Activated T-helper 17 cell treated with anti-CD3 and anti-CD28 coated beads, Interleukin-2, amount 50 U/mL, for 72 hours (primary cell): ENCODE data around the gene PGAP3. TPM values are rescaled to one million over a fixed set of nuclear protein-coding genes. Genes with fewer than 3 reads are reported as not detected.
"Not testable (repeated sequence)": the region's sequence is repeated elsewhere in the genome, so short reads cannot be mapped to it uniquely, and the experiment has no call there.

Experiments used
- ATAC-seq: fragments of 150-1000 bp; cut with Tn5 transposase; replicated peaks from 2 replicates; pipeline ENCODE4 v1.10.0; 2021; ENCODE audit warnings: mild to moderate bottlenecking, moderate library complexity
- H3K27ac Mint-ChIP-seq: one replicate; pipeline ENCODE4 v1.8.0; 2022; ENCODE audit warnings: mixed read lengths
- H3K27me3 Mint-ChIP-seq: one replicate; pipeline ENCODE4 v1.8.0; 2022; ENCODE audit warnings: mixed read lengths
- H3K36me3 Mint-ChIP-seq: one replicate; pipeline ENCODE4 v1.8.0; 2022; ENCODE audit warnings: low read depth, mild to moderate bottlenecking, mixed read lengths
- H3K4me1 Mint-ChIP-seq: one replicate; pipeline ENCODE4 v1.8.0; 2022; ENCODE audit warnings: mixed read lengths
- H3K4me3 Mint-ChIP-seq: one replicate; pipeline ENCODE4 v1.8.0; 2022; ENCODE audit warnings: mild to moderate bottlenecking, mixed read lengths
- H3K9me3 Mint-ChIP-seq: one replicate; pipeline ENCODE4 v1.8.0; 2022; ENCODE audit warnings: mixed read lengths
- total RNA-seq, 2 donors: library from RNA; stranded (reverse); gene quantifications; one replicate each; pipeline ENCODE4 v1.2.3, GENCODE V29; 2022

The PGAP3 gene
- total RNA-seq, 2 donors from 2014 or later = 5.9 to 14.8 TPM

DNA sequence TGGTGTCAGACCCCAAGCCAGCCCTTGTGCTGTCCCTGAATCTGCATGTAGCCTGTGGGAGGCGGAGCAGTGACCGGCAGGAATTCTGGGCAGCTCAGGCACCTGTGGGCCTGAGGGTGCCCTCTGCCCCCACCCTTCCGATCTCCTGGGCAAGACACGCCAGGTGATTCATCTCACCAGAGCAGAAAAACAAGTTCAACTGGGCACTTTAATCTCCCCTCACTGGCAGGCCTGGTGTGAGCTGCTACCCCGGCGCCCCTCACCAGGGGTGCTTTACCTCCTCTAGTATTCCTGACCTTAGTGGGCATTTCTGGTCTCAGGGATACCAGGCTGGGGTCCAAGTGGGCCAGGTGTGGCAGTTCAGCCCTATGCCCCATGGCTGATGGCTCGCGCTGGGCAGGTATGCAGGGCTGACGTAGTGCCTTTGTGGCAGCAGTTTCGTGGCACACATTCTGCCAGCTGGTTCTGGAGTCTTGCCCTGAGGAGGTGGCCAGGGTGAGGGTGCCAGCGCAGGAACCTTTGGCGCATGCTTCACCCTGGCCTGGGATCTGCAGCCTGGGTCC lies 18.0 kb upstream of the PGAP3 start:
- H3K27me3 Mint-ChIP-seq = peaks cover 10% of the 10 kb centered on the region
- H3K36me3 Mint-ChIP-seq = no peaks in the 10 kb centered on the region
- peaks cover 12% of the 10 kb centered on the region for H3K4me1 Mint-ChIP-seq
- H3K4me3 Mint-ChIP-seq = no peak overlapping the region
- no peak for ATAC-seq
- H3K9me3 Mint-ChIP-seq = no peaks in the 10 kb centered on the region
- no peak overlapping the region for H3K27ac Mint-ChIP-seq

GRCh38 chr17:39704821-39705551 lies 17.1 kb upstream of the PGAP3 start:
- H3K4me3 Mint-ChIP-seq = no peak overlapping the region

DNA sequence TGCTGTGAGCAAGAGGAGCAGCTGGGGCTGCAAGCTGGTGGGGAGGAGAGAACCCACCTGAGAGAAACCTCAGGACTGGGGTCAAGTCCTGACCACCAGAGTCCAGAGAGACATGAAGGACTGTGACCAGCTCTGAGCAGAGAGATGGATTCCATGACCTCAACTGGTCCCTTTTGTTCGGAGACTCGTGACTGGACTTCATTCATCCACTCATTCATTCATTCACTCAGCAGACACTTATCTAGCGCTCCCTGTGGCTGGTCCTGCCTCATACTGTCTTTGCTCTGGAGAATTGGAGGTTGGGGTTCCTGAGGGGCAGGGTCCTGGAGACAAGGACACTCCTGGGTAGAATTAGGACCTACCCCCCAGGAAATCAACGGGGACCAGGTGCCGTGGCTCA lies 16.1 kb upstream of the PGAP3 start:
- Mint-ChIP-seq H3K27ac (no peak overlapping the region), H3K36me3 (no peaks in the 10 kb centered on the region), H3K4me1 (peaks cover 12% of the 10 kb centered on the region), H3K27me3 (peaks cover 18% of the 10 kb centered on the region), H3K4me3 (no peak overlapping the region), H3K9me3 (no peaks in the 10 kb centered on the region)
- no peak for ATAC-seq

More at GRCh38 chr17:39704821-39705551, 17.1 kb upstream of the PGAP3 start:
- H3K36me3 Mint-ChIP-seq = no peaks in the 10 kb centered on the region
- no peaks in the 10 kb centered on the region for H3K9me3 Mint-ChIP-seq
- no peak overlapping the region for H3K27ac Mint-ChIP-seq
- no peak for ATAC-seq
- H3K27me3 Mint-ChIP-seq = peaks cover 11% of the 10 kb centered on the region
- peaks cover 12% of the 10 kb centered on the region for H3K4me1 Mint-ChIP-seq

- H3K27me3 Mint-ChIP-seq = peaks cover 20% of the 10 kb centered on the region
- H3K9me3 Mint-ChIP-seq = no peaks in the 10 kb centered on the region
- peaks cover 12% of the 10 kb centered on the region for H3K4me1 Mint-ChIP-seq
- H3K36me3 Mint-ChIP-seq = no peaks in the 10 kb centered on the region
- H3K4me3 Mint-ChIP-seq = no peak overlapping the region
- no peak overlapping the region for H3K27ac Mint-ChIP-seq
- no peak for ATAC-seq
These were observed 15.3 kb upstream of the PGAP3 start for GRCh38 chr17:39702901-39703893.

DNA sequence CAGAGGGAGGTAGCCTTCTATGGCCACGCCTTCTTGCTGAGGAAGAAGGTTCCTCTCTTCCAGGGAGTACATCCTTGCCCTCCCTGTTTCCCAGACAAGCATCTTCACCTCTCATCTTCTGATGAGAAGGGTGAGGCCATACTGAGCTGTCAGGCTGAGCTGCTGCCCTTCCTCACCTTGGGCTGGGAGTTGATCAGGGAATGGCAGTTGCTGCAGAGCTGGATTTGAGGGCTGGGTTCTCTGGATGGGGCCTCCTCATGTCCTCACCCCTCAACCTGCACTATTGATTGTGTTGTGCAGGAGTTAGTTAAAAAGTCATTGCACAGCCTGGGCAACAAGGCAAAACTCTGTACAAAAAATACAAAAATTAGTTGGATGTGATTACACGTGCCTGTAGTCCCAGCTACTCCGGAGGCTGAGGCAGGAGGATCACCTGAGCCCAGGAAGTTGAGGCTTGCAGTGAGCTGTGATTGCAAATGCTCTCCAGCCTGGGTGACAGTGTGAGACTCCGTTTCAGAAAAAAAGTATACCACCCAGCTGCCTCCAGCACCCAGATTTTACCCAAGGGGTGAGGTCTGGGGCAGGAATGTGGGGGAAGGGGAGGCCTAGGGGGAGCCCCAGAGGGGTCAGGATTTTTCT lies 14.0 kb upstream of the PGAP3 start:
- no peak overlapping the region for H3K4me3 Mint-ChIP-seq
- H3K27ac Mint-ChIP-seq = no peak overlapping the region
- H3K36me3 Mint-ChIP-seq = no peaks in the 10 kb centered on the region
- peaks cover 20% of the 10 kb centered on the region for H3K27me3 Mint-ChIP-seq
- H3K4me1 Mint-ChIP-seq = peaks cover 6% of the 10 kb centered on the region
- no peak for ATAC-seq
- no peaks in the 10 kb centered on the region for H3K9me3 Mint-ChIP-seq

GRCh38 chr17:39701012-39701783 lies 13.3 kb upstream of the PGAP3 start:
- Mint-ChIP-seq H3K4me3 (no peak overlapping the region), H3K4me1 (peaks cover 5% of the 10 kb centered on the region), H3K27me3 (peaks cover 20% of the 10 kb centered on the region), H3K36me3 (no peaks in the 10 kb centered on the region), H3K9me3 (no peaks in the 10 kb centered on the region), H3K27ac (no peak overlapping the region)
- no peak for ATAC-seq

DNA sequence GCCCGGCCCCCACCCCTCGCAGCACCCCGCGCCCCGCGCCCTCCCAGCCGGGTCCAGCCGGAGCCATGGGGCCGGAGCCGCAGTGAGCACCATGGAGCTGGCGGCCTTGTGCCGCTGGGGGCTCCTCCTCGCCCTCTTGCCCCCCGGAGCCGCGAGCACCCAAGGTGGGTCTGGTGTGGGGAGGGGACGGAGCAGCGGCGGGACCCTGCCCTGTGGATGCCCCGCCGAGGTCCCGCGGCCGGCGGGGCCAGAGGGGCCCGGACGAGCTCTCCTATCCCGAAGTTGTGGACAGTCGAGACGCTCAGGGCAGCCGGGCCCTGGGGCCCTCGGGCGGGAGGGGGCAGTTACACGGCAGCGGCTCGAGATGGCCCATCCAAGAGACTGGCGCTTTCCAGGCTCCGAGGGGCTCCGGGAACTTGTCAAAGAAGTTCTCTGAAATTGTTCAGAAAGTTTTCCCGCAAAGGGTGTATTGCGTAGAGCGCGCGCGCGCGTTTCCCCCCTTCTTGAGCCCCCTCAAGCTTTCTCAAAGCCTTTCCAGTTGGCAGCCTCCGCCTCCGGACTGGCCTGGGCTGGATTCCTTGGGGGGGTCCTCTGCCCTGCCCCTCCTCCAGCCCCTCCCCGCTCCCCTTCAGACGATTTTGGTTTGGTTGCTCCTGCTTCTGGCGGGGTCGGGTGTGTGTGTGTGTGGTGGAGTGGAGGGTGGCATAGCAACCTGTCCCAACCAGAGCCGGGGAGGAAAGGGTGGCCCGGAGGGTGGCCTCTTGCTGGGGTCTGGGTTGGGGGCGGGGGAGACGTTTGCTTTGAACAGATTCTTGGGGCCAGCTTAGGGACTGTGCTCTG lies 12.5 kb upstream of the PGAP3 start:
- Mint-ChIP-seq H3K4me1 (peaks cover 5% of the 10 kb centered on the region), H3K4me3 (no peak overlapping the region), H3K9me3 (no peaks in the 10 kb centered on the region), H3K27me3 (peaks cover 20% of the 10 kb centered on the region), H3K27ac (no peak overlapping the region), H3K36me3 (no peaks in the 10 kb centered on the region)
- no peak for ATAC-seq

GRCh38 chr17:39699818-39700147 lies 11.9 kb upstream of the PGAP3 start, which contains the start of gene ERBB2:
Gene ERBB2 (plus strand): TSS chr17:39700064. CDS start chr17:39700239, 175 bp downstream.
- H3K4me1 Mint-ChIP-seq = peaks cover 4% of the 10 kb centered on the region
- no peaks in the 10 kb centered on the region for H3K36me3 Mint-ChIP-seq
- no peak within 1 kb of the TSS for H3K27ac Mint-ChIP-seq
- H3K4me3 Mint-ChIP-seq = no peak within 1 kb of the TSS
- ATAC-seq = no peak
- H3K9me3 Mint-ChIP-seq = no peaks in the 10 kb centered on the region
- H3K27me3 Mint-ChIP-seq = peaks cover 20% of the 10 kb centered on the region

DNA sequence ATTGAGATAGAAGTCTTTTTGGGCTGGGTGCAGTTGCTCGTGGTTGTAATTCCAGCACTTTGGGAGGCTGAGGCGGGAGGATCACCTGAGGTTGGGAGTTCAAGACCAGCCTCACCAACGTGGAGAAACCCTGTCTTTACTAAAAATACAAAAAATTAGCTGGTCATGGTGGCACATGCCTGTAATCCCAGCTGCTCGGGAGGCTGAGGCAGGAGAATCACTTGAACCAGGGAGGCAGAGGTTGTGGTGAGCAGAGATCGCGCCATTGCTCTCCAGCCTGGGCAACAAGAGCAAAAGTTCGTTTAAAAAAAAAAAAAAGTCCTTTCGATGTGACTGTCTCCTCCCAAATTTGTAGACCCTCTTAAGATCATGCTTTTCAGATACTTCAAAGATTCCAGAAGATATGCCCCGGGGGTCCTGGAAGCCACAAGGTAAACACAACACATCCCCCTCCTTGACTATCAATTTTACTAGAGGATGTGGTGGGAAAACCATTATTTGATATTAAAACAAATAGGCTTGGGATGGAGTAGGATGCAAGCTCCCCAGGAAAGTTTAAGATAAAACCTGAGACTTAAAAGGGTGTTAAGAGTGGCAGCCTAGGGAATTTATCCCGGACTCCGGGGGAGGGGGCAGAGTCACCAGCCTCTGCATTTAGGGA lies 11.4 kb upstream of the PGAP3 start:
- H3K36me3 Mint-ChIP-seq, H3K4me1 Mint-ChIP-seq, H3K4me3 Mint-ChIP-seq, H3K27ac Mint-ChIP-seq, ATAC-seq, H3K9me3 Mint-ChIP-seq: not testable (repeated sequence)
- peaks cover 20% of the 10 kb centered on the region for H3K27me3 Mint-ChIP-seq

- Mint-ChIP-seq H3K4me3 (no peak overlapping the region), H3K9me3 (no peaks in the 10 kb centered on the region), H3K27ac (no peak overlapping the region), H3K27me3 (peaks cover 20% of the 10 kb centered on the region), H3K4me1 (no peaks in the 10 kb centered on the region), H3K36me3 (no peaks in the 10 kb centered on the region)
- ATAC-seq = no peak
These were observed 10.1 kb upstream of the PGAP3 start for GRCh38 chr17:39697961-39698360.

- ATAC-seq = no peak
- H3K36me3 Mint-ChIP-seq = no peaks in the 10 kb centered on the region
- no peak overlapping the region for H3K4me3 Mint-ChIP-seq
These were observed 8.9 kb upstream of the PGAP3 start for GRCh38 chr17:39696731-39697130.

GRCh38 chr17:39695089-39695474 lies 7.2 kb upstream of the PGAP3 start:
- ATAC-seq = no peak

More at GRCh38 chr17:39696731-39697130, 8.9 kb upstream of the PGAP3 start:
- Mint-ChIP-seq H3K4me1 (no peaks in the 10 kb centered on the region), H3K9me3 (no peaks in the 10 kb centered on the region), H3K27ac (no peak overlapping the region), H3K27me3 (peaks cover 20% of the 10 kb centered on the region)

DNA sequence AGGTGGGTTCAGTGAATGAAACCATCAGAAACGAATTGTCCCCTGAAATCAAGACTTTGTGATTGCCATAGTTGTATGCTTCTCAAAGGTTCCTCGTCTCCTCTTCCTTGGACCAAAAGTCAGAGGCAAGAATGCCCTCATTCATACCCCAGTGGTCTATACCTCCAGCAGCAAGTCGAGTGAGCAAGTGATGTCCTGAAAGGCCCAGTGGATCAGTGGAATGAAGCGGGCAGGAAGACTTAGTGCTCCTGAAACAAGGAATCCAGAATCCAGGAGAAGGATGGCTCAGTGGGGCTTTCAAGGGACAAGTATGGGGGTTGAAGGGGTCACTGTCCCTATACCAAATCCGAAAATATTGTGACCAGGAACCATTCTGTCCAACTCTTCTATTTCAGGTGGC lies 6.7 kb upstream of the PGAP3 start:
- no peak for ATAC-seq
- no peaks in the 10 kb centered on the region for H3K4me1 Mint-ChIP-seq
- no peaks in the 10 kb centered on the region for H3K36me3 Mint-ChIP-seq
- no peak overlapping the region for H3K27ac Mint-ChIP-seq
- H3K9me3 Mint-ChIP-seq = no peaks in the 10 kb centered on the region
- H3K27me3 Mint-ChIP-seq = peaks cover 7% of the 10 kb centered on the region
- H3K4me3 Mint-ChIP-seq = no peak overlapping the region

More at GRCh38 chr17:39695089-39695474, 7.2 kb upstream of the PGAP3 start:
- Mint-ChIP-seq H3K27me3 (peaks cover 10% of the 10 kb centered on the region), H3K4me1 (no peaks in the 10 kb centered on the region), H3K9me3 (no peaks in the 10 kb centered on the region), H3K36me3 (no peaks in the 10 kb centered on the region), H3K27ac (no peak overlapping the region), H3K4me3 (no peak overlapping the region)
